Tibial artery (tissue), 4 donors: Measurements from ENCODE around the gene ERI3.

ENCODE experiments used
- DNase-seq, 2 donors: peaks; one replicate each; pipeline ENCODE4 v3.0.0-alpha.2; 2019
- H3K27ac ChIP-seq, 2 donors: fragments of 200-600 bp; sonication (generic) in 1 of 2; 1 replicate in 1 of 2; 2 replicates in 1 of 2; pipeline ENCODE4 v1.5.1; 2018 to 2019; ENCODE audit warnings: mild to moderate bottlenecking in 1 of 2
- H3K27me3 ChIP-seq, 2 donors: fragments of 200-600 bp; sonication (generic) in 1 of 2; one replicate each; pipeline versions ENCODE4 v1.5.1 to v1.6.0; 2016 to 2019
- H3K36me3 ChIP-seq, 3 donors: fragments of 200-600 bp; sonication (generic) in 2 of 3; one replicate each; pipeline ENCODE4 v1.5.1; 2016 to 2019; ENCODE audit warnings: mild to moderate bottlenecking in 2 of 3
- H3K4me1 ChIP-seq, 4 donors: fragments of 200-600 bp; sonication (generic) in 2 of 4; 1 replicate in 3 of 4; 2 replicates in 1 of 4; pipeline ENCODE4 v1.5.1; 2016 to 2019
- H3K4me3 ChIP-seq, 2 donors: fragments of 200-600 bp; sonication (generic) in 1 of 2; 1 replicate in 1 of 2; 2 replicates in 1 of 2; pipeline ENCODE4 v1.5.1; 2018 to 2019; ENCODE audit warnings: mild to moderate bottlenecking in 2 of 2
- H3K9me3 ChIP-seq, 3 donors: fragments of 200-600 bp; sonication (generic) in 1 of 3; one replicate each; pipeline ENCODE4 v1.5.1; 2016 to 2019
- CTCF ChIP-seq, 2 experiments: fragments of 200-600 bp in 1 of 2; fragments of 450-650 bp in 1 of 2; IDR thresholded peaks; one replicate each; pipeline ENCODE4 v1.5.1; 2017 to 2019; ENCODE audit warnings: antibody characterized with exemption in 2 of 2, mild to moderate bottlenecking in 1 of 2, moderate library complexity in 1 of 2
- intact Hi-C: fragments of 100-400 bp; cut with DNase I; formaldehyde crosslinking; loops from one replicate; pipeline ENCODE4 v1.15.0; 2023; ENCODE audit warnings: low total_unique reads

ERI3 gene

GRCh38 chr1:44303532-44303931 is 51.5 kb downstream of the ERI3 start:
- Histone ChIP-seq H3K27ac (no peak overlapping the region), H3K27me3 (no peaks in the 10 kb centered on the region), H3K4me3 (no peak overlapping the region), H3K9me3 (no peaks in the 10 kb centered on the region), H3K36me3 (peaks cover 37 to 95% (median 58%) of the 10 kb centered on the region in 3 donors), H3K4me1 (no peaks in the 10 kb centered on the region)
- no peak for DNase-seq
- intact Hi-C loops, result no loop called here
- no peak for TF ChIP-seq CTCF (IDR thresholded peaks at IDR 0.05)

- H3K27ac ChIP-seq, result no peak overlapping the region
- H3K9me3 ChIP-seq, result no peaks in the 10 kb centered on the region
- H3K4me3 ChIP-seq, result no peak overlapping the region
- intact Hi-C loops, result no loop called here
- no peak for DNase-seq
- no peaks in the 10 kb centered on the region for H3K4me1 ChIP-seq
- TF ChIP-seq CTCF (IDR thresholded peaks at IDR 0.05), result no peak
- peaks cover 30 to 95% (median 56%) of the 10 kb centered on the region in 3 donors for H3K36me3 ChIP-seq
- no peaks in the 10 kb centered on the region for H3K27me3 ChIP-seq
Observed at GRCh38 chr1:44302541-44302940, 52.5 kb downstream of the ERI3 start.

- no peak overlapping the region for H3K27ac ChIP-seq
- no peaks in the 10 kb centered on the region for H3K9me3 ChIP-seq
- no peak overlapping the region for H3K4me3 ChIP-seq
- H3K36me3 ChIP-seq, result peaks cover 29 to 95% (median 56%) of the 10 kb centered on the region in 3 donors
- no peak for TF ChIP-seq CTCF (IDR thresholded peaks at IDR 0.05)
- no peak for DNase-seq
- H3K27me3 ChIP-seq, result no peaks in the 10 kb centered on the region
- intact Hi-C loops, result no loop called here
- H3K4me1 ChIP-seq, result no peaks in the 10 kb centered on the region
Observed at GRCh38 chr1:44301442-44301841, 53.6 kb downstream of the ERI3 start.

GRCh38 chr1:44300852-44301251 is 54.2 kb downstream of the ERI3 start:
- intact Hi-C loops, result no loop called here
- Histone ChIP-seq H3K4me3 (no peak overlapping the region), H3K4me1 (no peaks in the 10 kb centered on the region), H3K9me3 (no peaks in the 10 kb centered on the region), H3K27ac (no peak overlapping the region), H3K27me3 (no peaks in the 10 kb centered on the region), H3K36me3 (peaks cover 31 to 95% (median 55%) of the 10 kb centered on the region in 3 donors)
- no peak for DNase-seq
- no peak for TF ChIP-seq CTCF (IDR thresholded peaks at IDR 0.05)

- H3K4me3 ChIP-seq, result no peak overlapping the region
- DNase-seq, result no peak
- no peak overlapping the region for H3K27ac ChIP-seq
- intact Hi-C loops, result no loop called here
- H3K9me3 ChIP-seq, result no peaks in the 10 kb centered on the region
- no peak for TF ChIP-seq CTCF (IDR thresholded peaks at IDR 0.05)
- peaks cover 27 to 87% (median 44%) of the 10 kb centered on the region in 3 donors for H3K36me3 ChIP-seq
- H3K27me3 ChIP-seq, result no peaks in the 10 kb centered on the region
- peaks cover 0 to 11% (median 0%) of the 10 kb centered on the region in 4 donors for H3K4me1 ChIP-seq
Observed at GRCh38 chr1:44297695-44298400, 57.2 kb downstream of the ERI3 start.
